NCI-H1417 treated with DMSO at 0.1 percent for 48 hours (cell line): Measurements from ENCODE around the gene WFIKKN2.

Source experiments
- DNase-seq: peaks from one replicate; lab custom pipeline; 2025; lab: John Stamatoyannopoulos, UW

WFIKKN2 gene

DNA sequence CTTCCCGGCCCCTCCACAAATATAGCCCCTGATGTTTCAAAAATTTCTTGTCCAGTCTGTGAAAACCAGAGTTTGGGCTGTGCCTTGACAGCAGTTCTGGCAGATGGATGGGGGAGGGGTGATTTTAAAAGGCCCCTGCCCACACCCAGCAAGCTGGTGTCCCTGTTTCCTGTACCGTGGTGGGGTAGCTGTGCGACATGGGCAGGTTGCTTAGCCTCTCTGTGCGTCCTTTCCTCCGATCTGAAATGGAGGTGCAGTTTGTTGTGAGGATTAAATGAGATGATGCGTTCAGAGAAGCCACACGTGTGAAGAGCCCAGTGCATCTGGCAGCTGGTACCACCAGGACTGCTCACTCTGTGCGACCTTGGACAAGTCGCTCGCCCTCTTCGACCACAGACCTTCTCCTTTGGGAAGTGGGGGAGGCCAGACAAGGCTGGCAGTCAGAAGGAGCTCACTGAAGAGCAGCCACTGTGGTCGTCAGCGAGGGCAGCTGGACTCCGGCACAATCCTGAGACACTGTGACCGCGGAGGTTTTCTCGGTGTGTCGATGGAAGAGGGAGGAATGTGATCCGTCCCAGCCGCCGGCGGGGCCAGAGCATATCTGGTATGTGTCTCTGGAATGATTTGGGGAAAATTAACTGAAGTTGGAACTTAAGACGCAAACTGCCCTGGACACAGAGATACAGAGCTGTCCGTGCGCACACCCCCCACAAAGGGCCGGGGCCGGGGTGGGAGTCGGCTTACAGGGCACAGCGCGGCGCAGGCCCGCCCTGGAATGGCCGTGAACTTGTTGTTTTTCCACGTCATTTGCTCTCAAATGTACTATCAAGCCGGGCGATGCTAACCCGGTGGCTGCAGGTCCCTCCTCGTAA is 721 bp upstream of the WFIKKN2 start:
- no peak for DNase-seq

DNA sequence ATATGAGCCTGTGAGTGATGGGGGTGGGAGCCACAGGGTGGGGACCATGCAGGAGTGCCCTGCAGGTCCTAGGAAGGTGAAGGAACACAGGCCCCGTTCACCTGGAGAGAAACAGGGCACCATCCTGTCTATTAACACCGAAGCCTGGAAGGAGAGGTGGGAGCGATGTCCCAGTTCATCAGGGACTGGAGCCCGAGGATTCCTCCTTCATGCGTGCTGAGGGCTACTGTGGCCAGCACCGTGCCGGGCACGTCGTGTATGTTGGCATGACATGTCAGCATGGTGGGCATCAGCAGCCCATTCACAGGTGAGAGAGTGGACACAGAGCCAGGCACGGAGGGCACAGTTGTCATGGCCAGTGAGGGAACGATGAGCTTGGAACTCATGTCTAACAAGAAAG is 1.4 kb downstream of the WFIKKN2 start:
- DNase-seq = no peak

DNA sequence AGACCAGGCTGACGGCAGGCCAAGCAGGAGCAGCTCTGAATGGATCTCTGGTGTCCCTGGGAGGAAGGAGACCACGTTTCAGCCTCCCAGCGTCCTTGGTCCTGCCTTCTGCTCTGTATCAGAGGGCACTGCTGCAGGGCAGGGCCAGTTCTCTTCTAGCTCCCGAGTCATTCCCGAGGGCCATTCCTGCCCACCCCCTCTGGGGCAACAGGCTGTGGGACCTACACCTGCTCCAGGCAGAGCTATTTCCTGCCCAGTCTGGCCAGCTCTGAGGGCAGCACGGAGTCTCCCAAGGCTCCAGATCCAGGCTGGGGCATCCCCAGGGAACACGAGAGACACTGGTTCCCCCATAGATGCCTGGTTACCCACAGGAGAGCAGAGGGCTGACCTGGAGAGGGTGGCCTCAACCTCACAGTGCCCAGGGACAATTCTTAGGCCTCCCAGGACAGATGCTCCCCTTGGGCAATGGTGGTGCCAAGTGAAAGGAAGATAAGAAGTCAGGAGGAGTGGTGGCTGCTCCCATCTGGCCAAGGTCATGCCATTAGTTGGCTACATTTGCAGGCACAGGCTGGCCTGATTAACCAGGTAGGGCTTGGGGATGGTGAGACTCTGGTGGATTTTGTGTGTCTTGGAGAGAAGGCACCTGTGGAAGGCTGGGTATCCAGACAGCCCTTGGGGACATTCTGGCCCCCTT is 2.0 kb downstream of the WFIKKN2 start:
- DNase-seq = no peak

DNA sequence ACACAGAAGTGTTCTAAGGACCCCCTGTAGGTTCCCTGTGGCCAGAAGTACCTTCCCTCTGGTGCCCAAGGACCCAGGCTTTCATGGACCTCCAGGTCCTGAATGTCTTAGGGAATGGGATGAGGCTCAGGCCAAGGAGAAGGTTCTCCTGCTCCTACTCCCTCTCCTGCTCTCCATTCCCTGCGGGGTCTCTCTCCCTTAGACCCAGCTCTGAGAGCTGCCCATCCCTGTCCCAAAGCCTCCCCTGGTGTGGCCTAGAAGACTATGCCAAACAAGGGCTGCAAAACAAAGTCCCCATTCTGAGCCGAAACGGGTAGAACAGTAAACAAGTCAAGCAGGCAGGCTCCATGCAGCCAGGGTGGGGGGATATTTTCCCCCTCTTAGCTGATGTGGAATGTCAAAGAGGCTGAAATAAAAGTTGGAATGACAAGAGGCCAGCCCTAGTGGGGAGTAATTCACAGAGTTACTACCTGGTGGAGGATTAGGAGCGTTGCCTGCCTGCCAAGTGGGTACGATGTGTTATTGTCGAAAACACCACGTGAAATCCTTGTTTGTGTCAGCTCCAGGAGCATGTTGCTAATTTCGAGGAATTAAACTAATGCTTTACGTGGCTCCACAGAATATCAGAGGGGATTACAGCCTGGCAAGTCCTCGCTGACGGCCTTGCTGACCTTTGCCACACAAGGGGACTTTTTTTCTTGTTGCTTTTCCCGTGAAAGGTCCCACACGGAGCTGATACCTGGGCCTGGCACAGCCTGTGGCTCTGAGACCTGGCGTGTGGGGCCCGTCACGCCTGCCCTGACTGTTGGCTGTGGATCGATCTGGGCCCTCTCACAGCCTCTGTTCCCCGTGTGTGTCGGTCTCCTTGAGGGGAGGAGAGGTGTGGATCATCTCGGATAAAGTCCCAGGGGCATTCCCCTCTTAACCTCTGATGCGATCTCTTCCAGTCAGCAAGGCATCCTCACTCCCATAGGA is 2.9 kb downstream of the WFIKKN2 start:
- no peak for DNase-seq

DNA sequence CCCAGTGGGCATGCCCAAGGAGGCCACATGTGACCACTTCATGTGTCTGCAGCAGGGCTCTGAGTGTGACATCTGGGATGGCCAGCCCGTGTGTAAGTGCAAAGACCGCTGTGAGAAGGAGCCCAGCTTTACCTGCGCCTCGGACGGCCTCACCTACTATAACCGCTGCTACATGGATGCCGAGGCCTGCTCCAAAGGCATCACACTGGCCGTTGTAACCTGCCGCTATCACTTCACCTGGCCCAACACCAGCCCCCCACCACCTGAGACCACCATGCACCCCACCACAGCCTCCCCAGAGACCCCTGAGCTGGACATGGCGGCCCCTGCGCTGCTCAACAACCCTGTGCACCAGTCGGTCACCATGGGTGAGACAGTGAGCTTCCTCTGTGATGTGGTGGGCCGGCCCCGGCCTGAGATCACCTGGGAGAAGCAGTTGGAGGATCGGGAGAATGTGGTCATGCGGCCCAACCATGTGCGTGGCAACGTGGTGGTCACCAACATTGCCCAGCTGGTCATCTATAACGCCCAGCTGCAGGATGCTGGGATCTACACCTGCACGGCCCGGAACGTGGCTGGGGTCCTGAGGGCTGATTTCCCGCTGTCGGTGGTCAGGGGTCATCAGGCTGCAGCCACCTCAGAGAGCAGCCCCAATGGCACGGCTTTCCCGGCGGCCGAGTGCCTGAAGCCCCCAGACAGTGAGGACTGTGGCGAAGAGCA is 4.4 kb downstream of the WFIKKN2 start:
- no peak for DNase-seq

DNA sequence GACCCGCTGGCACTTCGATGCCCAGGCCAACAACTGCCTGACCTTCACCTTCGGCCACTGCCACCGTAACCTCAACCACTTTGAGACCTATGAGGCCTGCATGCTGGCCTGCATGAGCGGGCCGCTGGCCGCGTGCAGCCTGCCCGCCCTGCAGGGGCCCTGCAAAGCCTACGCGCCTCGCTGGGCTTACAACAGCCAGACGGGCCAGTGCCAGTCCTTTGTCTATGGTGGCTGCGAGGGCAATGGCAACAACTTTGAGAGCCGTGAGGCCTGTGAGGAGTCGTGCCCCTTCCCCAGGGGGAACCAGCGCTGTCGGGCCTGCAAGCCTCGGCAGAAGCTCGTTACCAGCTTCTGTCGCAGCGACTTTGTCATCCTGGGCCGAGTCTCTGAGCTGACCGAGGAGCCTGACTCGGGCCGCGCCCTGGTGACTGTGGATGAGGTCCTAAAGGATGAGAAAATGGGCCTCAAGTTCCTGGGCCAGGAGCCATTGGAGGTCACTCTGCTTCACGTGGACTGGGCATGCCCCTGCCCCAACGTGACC is 5.0 kb downstream of the WFIKKN2 start:
- no peak for DNase-seq

DNA sequence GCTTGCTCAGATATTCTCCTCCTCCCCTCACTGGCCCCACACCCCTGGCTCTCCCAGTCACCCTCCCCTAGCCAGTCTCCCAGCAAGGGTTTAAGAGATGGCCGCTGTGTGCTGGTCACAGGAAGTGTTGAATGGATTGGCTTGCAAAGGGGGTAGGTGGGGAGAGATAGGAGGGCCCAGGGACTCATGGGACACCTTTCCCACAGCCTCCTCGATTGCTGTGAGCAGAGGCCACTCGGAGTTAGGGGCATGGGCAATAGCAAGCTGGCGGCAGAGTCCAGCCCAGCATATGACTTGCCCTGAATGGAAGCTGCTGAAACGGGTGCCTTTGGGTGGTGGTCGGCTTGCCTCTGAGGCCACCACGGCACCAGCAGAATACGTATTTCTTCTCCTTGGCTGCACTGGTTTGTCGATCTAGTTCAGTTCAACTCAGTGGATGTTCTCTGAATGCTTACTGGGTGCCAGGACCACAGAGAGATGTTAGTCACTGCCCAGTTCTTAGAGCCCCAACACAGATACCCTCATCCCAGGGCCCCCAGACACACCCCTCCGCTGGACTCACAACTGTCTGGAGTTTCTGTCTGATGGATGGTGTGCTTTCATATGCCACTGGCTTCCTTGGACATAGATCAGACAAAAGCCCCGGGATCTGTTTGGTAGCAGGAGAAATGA is 6.0 kb downstream of the WFIKKN2 start:
- DNase-seq = no peak

DNA sequence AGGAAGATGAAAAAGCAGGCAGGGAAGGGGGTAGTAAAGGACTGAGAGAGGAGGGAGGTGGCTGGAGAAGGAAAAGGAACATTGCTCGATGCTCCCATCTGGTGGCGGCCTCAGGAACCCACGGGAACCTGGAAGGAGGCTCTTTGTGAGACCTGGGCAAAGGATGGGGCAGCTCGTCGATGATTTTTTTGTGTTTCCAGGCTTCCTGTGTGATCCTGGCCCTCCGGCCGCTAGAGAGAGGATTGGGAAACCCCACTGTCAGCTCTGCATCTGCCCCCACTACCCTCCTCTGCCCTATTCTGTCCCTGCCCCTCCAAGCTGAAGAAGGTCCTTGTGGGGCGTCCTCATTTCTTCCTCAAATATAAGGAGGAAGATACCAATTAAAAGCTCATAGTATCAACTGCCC is 6.6 kb downstream of the WFIKKN2 start:
- DNase-seq = no peak

DNA sequence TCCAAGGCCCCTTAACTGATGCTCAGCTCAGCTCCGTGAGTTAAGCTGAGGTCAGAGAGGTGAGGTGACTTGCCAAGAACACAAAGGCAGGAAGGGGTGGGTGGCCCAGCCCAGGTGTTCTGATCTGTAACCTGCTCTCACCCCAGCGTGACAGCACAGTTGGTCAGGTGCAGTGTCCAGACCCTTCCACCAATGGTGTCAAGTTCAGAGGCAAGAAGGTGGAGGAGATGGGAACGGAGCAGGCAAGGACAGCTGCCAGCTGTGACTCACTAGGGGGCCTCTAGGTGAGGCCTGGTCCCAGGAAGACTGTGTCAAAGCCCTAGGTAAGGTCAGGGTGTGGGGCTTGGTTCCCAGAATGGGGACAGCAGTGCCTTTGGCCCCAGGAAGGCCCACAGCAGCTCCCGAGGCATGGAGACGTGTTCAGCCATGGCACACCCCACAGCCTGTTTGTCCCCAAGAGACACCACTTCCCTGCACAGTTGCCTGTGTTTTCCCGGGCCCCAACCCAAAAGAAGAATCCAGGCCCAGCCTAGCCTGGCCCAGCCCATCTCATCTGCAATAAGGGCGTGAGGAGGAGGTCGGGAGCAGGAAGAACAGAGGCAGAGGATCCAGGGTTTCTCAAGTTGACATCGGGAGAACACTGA is 7.2 kb downstream of the WFIKKN2 start:
- no peak for DNase-seq

DNA sequence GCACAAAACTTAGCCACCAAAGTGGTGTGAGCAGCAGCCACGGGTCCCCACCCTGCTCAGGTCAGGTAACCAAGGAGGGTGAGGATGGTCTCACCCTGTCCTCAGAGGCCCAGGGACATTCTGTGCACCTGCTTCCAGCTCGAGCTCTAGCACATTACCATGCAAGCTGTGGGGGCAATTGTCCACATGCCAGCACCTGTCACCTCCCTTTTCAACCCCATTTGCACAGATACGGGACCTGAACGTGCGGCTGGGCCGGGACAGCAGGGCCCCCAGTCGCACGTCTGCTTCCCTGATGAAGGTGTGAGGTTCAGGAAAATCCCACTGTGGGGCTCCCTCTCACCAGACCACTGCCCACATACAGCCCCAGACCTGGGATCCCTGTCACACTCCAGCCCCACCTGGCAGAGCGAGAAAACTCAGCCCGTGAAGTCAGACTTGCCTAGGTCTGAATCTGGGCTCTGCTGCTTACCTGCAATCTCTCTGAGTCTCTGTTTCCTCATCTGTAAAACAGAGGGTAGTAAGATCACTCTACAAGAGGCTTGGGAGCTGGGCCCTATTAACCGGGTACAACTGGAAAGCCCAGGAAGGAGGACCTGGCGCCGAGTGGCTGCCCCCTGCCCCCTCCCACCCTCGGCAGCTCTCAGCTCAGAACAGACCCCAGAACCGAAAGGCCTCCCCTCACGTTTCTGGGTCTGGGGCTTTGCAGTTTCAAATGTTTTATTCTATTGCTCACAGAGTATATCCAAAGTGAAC is 7.9 kb downstream of the WFIKKN2 start:
- no peak for DNase-seq

DNA sequence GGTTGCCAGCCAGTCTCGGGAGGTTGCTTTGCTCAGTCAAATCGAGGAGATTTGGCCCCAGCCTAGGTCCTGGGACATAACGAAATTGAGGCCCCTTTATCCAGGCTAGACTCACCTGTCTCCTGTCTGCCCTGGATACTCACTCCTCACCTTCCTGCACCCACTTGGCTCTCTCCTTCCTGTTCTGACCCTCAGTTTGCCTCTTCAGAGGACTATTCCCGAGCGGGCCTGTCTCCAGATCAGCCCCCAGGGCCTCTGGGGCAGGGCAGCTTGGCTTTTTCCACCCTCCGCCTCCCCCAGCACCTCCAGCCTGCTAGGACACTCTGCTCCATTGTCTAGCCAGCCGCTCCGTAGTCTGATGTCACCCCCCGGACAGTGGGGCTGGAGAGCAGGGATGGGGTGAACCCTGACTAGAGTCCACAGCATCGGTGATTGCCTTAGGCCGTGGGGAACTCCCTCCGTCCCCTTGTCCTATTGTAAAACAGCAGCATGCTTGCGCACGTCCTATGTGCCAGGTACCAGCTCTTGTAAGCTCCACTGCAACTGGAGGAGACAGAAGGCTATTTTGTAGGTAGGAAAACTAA is 8.8 kb downstream of the WFIKKN2 start:
- DNase-seq = no peak

DNA sequence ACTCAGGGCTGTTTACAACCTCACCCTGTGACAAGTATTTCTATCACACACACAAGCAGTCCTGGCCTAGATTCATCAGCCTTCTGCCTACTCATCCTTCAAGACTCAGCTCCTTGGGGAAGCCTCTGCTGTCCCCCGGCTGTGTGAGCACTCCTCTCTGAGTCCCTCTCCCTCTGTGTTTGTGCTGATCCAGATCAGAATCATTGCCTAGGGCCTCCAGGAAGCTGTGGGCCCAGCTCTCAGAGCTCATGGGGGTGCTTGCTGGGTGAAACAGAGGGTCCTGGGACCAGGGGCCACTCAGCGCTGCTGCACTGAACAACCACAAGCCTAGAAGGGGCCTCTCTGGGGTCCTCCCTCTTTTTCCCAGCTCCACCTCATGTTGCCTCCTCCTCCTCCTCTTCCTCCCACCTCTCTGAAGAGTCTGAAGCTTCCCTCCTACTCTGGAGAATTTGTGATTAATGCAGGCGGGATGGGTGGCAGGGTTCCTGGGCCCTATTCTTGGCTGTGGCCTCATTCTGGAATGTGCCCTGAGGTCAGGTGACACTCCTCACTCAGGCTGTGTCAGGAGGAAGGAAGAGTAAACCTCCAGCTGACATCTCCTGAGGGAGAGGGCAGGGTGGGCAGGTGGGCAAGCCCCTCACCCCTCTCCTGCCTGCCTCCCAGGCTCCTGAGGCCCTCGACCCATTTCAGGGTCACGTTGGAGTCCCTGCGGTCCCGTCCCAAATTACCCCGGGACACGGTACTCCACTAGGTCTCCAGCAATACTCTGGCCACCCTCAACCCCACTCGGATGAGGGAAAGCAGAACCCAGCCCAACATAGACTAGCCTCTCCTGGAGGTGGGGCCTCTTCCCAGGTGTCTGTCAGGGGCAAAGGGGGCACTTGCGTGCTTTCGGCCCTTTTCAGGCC is 10.1 kb downstream of the WFIKKN2 start:
- DNase-seq = no peak

DNA sequence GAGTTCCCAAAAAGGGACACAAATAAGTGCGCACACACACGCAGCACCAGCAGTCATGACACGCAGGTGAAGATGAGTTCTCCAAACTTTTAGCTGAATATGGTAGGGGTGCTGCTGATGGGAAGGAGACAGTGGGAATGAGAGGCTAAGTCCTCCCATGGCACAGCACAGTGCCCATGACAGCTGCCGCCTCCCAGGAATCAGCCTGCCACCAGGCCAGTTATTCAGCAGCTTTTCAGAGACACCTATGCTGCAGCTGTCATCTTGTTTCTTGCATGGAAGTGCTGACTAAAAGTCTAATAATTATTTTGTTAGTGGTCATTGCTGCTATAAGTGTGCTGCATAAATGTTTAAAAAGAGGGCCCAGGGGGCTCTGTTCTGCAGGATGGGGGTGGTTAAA is 12.2 kb downstream of the WFIKKN2 start:
- DNase-seq = no peak

DNA sequence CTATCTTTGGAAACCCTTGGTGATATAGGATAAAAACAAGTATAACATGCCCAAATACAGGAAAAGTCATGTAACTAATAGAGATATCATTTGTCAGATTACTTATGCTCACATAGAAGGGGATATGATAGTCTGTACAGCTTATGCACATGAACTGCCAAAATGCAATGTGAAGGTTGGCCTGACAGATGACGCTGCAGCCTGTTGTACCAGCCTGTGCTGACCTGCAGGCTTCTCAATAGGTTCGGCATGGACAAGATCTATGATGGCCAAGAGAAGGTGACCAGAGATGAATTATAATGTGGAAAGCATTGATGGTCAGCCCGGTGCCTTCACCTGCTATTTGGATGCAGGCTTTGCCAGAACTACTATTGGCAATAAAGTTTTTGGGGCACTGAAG is 12.7 kb downstream of the WFIKKN2 start:
- DNase-seq = no peak

DNA sequence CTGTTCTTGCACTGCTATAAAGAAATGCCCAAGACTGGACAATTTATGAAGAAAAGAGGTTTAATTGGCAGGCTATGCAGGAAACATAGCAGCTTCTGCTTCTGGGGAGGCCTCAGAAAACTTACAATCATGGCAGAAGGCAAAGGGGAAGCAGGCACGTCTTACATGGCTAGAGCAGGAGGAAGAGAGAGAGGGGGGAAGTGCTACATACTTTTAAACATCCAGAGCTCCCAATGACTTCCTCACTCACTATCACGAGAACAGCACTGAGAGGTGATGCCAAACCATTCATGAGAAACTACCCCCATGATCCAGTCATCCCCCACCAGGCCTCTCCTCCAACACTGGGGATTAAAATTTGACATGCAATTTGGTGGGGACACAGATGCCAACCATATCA is 13.3 kb downstream of the WFIKKN2 start:
- no peak for DNase-seq

DNA sequence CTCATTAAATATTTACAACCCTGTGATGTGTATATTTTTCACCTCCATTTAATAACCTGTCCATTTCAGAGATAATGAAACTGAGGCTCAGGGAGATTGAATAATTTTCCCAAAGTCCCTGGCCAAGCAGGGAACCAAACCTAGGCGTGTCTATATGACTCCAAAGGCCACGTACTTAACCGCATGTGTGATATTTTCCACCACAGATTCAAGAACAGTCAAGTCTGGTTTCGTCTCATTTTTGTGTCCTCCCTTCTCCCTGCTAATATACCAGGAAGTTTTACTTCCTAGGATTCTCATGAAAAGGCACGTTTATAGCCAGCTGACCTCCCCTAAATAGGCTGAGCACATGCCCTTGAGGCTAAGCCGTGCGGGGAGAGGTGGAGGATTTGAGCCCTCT is 15.3 kb downstream of the WFIKKN2 start:
- no peak for DNase-seq

DNA sequence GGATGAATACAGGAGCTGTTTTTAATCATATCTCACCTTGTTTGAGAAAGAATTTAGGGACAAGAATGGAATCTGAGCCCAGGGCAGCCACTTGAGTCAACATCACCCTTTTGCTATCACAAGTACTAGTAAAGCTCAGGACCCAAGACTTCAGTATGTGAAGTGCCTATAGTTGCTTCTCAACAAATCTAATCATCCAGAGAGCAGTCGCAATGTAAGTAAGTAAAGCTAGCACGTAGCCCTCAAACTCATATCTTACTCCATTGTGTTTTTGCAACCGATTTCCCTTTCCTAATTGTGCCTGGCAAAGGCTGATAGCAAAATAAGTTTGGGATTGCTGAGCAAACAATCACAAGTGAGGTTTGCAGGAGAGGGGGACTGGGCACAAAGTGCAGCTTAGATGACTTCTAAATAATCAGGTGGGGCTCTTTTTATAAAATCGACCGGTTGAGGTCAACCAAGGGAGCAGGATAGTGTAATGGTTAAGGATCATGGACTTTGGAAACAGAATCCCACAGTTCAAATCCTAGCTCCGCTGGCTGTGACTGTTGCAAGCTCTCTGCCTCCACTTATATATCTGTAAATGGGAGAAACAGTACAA is 17.7 kb downstream of the WFIKKN2 start:
- DNase-seq = no peak

DNA sequence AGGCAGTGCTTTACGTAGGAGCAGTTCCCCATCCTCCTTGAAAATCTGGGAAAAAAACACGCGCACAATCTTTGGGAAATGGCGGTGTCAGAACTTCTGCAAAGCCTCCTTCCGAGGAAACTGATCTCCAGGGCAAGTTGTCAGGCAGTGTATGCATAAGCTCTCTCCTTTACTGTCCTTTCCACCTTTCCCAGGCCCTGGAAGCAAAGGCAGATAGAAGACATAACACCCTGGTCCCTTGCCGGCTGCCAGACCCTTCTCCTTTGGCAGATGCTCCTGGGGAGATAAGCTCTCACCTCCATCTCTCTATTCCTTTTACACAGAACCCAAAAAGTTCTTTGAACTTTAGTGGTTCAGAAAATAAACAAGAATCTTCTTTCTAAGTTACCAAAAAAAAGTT is 18.4 kb downstream of the WFIKKN2 start:
- DNase-seq = no peak
